RWPE2 (cell line): ENCODE measurements around the gene GGCT.

Experiments
- ATAC-seq: fragments of 200-7000 bp; cut with Tn5 transposase; 3 replicates; pipeline ENCODE4 v1.9.1; 2021; ENCODE audit warnings: low read depth
- DNase-seq: peaks from one replicate; pipeline ENCODE4 v3.0.0-alpha.2; 2020; ENCODE audit warnings: low spot score
- H3K27ac ChIP-seq: fragments of 450-650 bp; 2 replicates; pipeline ENCODE4 v1.5.1; 2017; ENCODE audit warnings: mild to moderate bottlenecking; ENCODE audit not compliant: poor library complexity, severe bottlenecking
- H3K27me3 ChIP-seq: fragments of 250-450 bp; sonication (Bioruptor Pico); 2 replicates; pipeline ENCODE4 v1.5.1; 2021; ENCODE audit warnings: mild to moderate bottlenecking, moderate library complexity; ENCODE audit not compliant: insufficient read depth, poor library complexity, severe bottlenecking
- H3K36me3 ChIP-seq: fragments of 250-450 bp; sonication (Bioruptor Pico); 2 replicates; pipeline ENCODE4 v1.5.1; 2020; ENCODE audit warnings: low read depth, mild to moderate bottlenecking, moderate library complexity
- H3K4me1 ChIP-seq: fragments of 250-450 bp; sonication (Bioruptor Pico); 2 replicates; pipeline ENCODE4 v1.5.1; 2021; ENCODE audit warnings: mild to moderate bottlenecking, moderate library complexity; ENCODE audit not compliant: insufficient read depth, poor library complexity, severe bottlenecking
- H3K4me3 ChIP-seq: fragments of 250-450 bp; sonication (Bioruptor Pico); 2 replicates; pipeline ENCODE4 v1.5.1; 2021; ENCODE audit warnings: mild to moderate bottlenecking, moderate library complexity; ENCODE audit not compliant: severe bottlenecking
- H3K9me3 ChIP-seq: fragments of 250-450 bp; sonication (Bioruptor Pico); 2 replicates; pipeline ENCODE4 v1.5.1; 2021; ENCODE audit warnings: mild to moderate bottlenecking, moderate library complexity; ENCODE audit not compliant: severe bottlenecking
- TF ChIP-seq, protein P1 (sequence below): fragments of 450-650 bp; IDR thresholded peaks from one replicate; pipeline ENCODE4 v1.5.1; 2017; ENCODE audit warnings: mild to moderate bottlenecking, moderate library complexity; ENCODE audit not compliant: poor library complexity, severe bottlenecking

Gene GGCT

DNA sequence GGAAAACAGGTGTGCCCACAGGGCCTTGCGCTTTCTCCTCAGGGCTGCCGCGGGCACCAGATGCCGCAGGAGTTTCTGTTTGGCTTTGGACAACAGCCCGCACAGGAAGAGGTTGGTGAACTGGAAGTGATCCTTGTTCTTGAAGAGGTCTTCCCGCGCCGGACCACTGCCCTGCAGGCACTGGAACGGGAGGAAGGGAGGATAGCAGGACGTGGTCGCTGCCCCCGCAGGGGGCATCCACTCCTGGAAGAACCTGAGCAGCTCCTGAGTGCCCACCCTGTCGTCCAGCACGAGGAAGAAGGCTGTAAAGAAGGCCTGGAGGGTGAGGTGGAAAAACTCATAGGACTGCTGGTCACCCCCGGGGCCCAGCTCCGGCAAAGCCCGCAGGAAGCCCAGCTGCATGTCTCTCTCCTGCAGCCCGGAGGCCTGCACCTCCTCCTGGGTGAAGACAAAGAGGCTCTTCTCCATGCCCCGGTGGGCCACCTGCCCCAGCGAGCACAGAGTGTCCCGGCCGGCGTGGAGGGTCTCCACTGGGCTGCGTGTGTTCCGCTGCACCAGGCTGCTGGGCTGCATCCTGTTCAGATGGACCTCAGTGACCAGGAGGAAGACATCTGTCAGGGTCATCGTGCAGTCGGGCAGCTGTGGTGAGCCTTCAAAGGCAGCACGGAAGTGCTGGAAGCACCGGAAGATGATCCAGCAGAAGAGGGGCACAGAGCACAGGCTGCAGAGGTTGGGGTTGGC is 52.9 kb downstream of the GGCT start:
- Histone ChIP-seq H3K4me3 (no peak overlapping the region), H3K4me1 (no peaks in the 10 kb centered on the region), H3K27ac (no peak overlapping the region), H3K9me3 (no peaks in the 10 kb centered on the region), H3K36me3 (peaks cover 15% of the 10 kb centered on the region; the same call in 1 of the 2 replicates), H3K27me3 (no peaks in the 10 kb centered on the region)
- TF ChIP-seq, protein P1, sequence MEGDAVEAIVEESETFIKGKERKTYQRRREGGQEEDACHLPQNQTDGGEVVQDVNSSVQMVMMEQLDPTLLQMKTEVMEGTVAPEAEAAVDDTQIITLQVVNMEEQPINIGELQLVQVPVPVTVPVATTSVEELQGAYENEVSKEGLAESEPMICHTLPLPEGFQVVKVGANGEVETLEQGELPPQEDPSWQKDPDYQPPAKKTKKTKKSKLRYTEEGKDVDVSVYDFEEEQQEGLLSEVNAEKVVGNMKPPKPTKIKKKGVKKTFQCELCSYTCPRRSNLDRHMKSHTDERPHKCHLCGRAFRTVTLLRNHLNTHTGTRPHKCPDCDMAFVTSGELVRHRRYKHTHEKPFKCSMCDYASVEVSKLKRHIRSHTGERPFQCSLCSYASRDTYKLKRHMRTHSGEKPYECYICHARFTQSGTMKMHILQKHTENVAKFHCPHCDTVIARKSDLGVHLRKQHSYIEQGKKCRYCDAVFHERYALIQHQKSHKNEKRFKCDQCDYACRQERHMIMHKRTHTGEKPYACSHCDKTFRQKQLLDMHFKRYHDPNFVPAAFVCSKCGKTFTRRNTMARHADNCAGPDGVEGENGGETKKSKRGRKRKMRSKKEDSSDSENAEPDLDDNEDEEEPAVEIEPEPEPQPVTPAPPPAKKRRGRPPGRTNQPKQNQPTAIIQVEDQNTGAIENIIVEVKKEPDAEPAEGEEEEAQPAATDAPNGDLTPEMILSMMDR = no peak
- ATAC-seq (no peak), DNase-seq (no peak)

DNA sequence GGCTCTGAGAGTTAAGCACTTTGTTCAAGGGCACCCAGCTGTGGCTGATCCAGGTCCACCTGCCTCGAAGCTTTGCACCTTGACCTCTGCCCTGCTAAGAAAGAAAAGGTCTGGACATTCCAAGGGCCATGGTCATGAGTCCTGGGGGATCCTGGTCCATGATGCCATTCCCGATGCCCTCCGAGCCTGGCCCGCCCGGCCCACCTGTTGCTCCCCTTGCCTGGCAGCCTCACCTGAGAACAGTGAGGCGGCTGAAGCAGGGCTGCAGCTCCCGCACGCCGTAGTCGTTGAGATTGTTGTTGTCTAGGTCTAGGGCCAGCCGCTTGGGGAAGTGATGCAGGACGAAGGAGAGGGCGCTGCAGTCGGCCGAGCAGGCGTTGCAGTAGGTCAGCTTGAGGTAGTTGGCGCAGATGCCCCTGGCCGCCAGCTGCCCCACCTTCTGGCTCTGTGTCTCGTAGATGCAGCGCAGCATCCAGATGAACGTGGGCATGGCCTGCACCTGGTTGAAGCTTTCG is 53.6 kb downstream of the GGCT start:
- ATAC-seq = no peak
- TF ChIP-seq, protein P1 = no peak

DNA sequence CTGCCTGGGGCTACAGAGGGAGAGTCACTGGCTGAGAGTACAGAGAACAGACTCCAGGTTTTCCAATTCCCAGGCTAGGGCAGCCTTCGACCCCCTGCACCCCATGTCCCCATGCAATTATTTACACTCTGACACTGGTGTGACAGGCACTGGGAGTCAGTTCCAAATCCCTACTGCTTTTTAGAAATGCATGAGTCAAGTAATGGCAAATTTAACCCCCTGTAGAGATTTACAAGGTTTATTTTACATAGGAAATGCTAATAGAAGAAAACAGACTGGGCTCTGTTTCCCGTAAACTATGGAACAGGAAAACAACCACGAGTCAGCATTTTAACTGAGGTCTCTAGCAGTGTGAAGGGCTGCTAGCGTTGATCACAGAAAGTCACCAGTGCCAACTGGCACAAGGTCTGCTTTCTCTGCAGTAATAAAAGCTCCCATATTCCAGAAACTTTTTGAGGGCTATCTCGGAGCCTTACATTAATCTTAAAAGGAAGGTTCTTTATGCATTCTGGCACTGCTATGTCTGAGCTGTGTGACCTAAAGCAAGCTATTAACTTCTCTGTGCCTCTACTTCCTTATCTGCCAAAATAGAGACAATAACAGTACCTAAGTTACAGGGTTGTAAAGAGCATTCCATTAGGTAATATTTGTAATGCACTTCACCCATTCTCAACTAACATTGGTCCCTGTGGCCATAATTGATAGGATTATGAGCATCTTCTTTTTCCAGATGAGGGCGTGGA is 54.2 kb downstream of the GGCT start:
- TF ChIP-seq, protein P1 = no peak
- H3K4me1 ChIP-seq = no peaks in the 10 kb centered on the region
- no peaks in the 10 kb centered on the region for H3K9me3 ChIP-seq
- no peak overlapping the region for H3K27ac ChIP-seq
- H3K27me3 ChIP-seq = no peaks in the 10 kb centered on the region
- no peak for ATAC-seq
- no peak for DNase-seq
- no peak overlapping the region for H3K4me3 ChIP-seq
- peaks cover 15% of the 10 kb centered on the region; the same call in 1 of the 2 replicates for H3K36me3 ChIP-seq

More for the DNA sequence above, 53.6 kb downstream of the GGCT start:
- Histone ChIP-seq H3K27me3 (no peaks in the 10 kb centered on the region), H3K4me3 (no peak overlapping the region), H3K36me3 (peaks cover 15% of the 10 kb centered on the region; the same call in 1 of the 2 replicates), H3K27ac (no peak overlapping the region), H3K9me3 (no peaks in the 10 kb centered on the region), H3K4me1 (no peaks in the 10 kb centered on the region)
- no peak for DNase-seq

DNA sequence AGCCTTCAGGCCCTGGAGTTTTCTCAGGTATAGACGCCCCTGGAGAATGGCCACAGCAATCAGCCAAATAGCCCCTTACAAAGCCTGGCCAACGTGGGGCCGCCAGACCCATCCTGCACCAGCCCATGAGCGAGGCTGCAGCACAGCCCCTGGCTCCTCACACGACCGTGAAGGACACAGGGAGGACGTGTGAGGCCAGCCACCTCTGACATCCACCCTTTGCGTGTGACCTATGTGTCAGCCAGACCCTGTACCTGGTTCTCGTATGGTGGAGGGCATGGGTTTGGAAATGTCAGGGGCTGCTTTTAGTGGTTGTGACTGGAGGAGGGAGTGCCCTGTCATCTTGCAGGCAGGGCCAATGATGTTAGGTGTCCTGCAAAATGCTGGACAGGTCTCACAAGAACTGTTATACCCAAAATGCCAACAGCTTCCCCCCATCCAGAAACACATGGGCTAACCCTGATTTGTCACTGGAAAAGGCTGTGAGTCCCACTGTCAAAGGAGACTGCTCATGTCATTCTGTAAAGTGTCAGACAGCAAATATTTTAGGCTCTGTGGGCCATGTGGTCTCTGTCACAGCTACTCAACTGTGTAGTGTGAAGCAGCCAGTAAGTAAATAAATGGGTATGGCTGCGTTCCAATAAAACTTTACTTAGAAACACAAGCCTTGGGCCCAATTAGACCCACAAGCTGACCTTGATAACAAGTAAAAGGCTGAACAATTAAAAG is 56.0 kb downstream of the GGCT start:
- peaks cover 9% of the 10 kb centered on the region; the same call in 1 of the 2 replicates for H3K36me3 ChIP-seq
- ATAC-seq = no peak
- no peaks in the 10 kb centered on the region for H3K27me3 ChIP-seq
- H3K9me3 ChIP-seq = no peaks in the 10 kb centered on the region
- no peak overlapping the region for H3K4me3 ChIP-seq
- no peak for DNase-seq
- no peak overlapping the region for H3K27ac ChIP-seq
- TF ChIP-seq, protein P1 = no peak
- no peaks in the 10 kb centered on the region for H3K4me1 ChIP-seq
